NCI-H510A (cell line): Measurements from ENCODE around the gene KIF16B.
"Not testable (repeated sequence)": the region's sequence is repeated elsewhere in the genome, so short reads cannot be mapped to it uniquely, and the experiment has no call there.

Source experiments
- DNase-seq: peaks from one replicate; lab custom pipeline; 2025; lab: John Stamatoyannopoulos, UW

KIF16B gene

GRCh38 chr20:16589623-16590022, 16.4 kb upstream of the KIF16B start:
- DNase-seq: no peak

GRCh38 chr20:16588241-16588640, 15.0 kb upstream of the KIF16B start:
- DNase-seq: no peak

GRCh38 chr20:16587066-16587465, 13.8 kb upstream of the KIF16B start:
- DNase-seq: no peak

GRCh38 chr20:16583474-16583873, 10.2 kb upstream of the KIF16B start:
- no peak for DNase-seq

- no peak for DNase-seq
These were observed 8.0 kb upstream of the KIF16B start for GRCh38 chr20:16581241-16581640.

GRCh38 chr20:16580620-16581019, 7.4 kb upstream of the KIF16B start:
- DNase-seq: no peak

GRCh38 chr20:16580147-16580546, 6.9 kb upstream of the KIF16B start:
- no peak for DNase-seq

- no peak for DNase-seq
These were observed 3.0 kb upstream of the KIF16B start for GRCh38 chr20:16576219-16576618.

- DNase-seq: no peak
These were observed 2.3 kb upstream of the KIF16B start for GRCh38 chr20:16575390-16576140.

GRCh38 chr20:16574656-16575355, 1.6 kb upstream of the KIF16B start:
- DNase-seq: peak; percentile 94

GRCh38 chr20:16571333-16571732, 1.9 kb downstream of the KIF16B start:
- no peak for DNase-seq

- no peak for DNase-seq
These were observed 3.7 kb downstream of the KIF16B start for GRCh38 chr20:16569246-16570153.

GRCh38 chr20:16566080-16566479, 7.2 kb downstream of the KIF16B start:
- DNase-seq: no peak

- DNase-seq: not testable (repeated sequence)
These were observed 9.2 kb downstream of the KIF16B start for GRCh38 chr20:16564079-16564478.

GRCh38 chr20:16563066-16563806, 10.0 kb downstream of the KIF16B start:
- DNase-seq: no peak

GRCh38 chr20:16562259-16562658, 11.0 kb downstream of the KIF16B start:
- no peak for DNase-seq

GRCh38 chr20:16560661-16561060, 12.6 kb downstream of the KIF16B start:
- DNase-seq: no peak

- no peak for DNase-seq
These were observed 13.0 kb downstream of the KIF16B start for GRCh38 chr20:16560216-16560615.

GRCh38 chr20:16556301-16556700, 16.9 kb downstream of the KIF16B start:
- DNase-seq: no peak

- DNase-seq: no peak
These were observed 17.5 kb downstream of the KIF16B start for GRCh38 chr20:16555754-16556153.

- no peak for DNase-seq
These were observed 18.3 kb downstream of the KIF16B start for GRCh38 chr20:16554766-16555543.
